Endothelial cell of umbilical vein (primary cell): Measurements from ENCODE around the gene TSHZ3. TPM values are rescaled to one million over a fixed set of nuclear protein-coding genes. Genes with fewer than 3 reads are reported as not detected.

Experiments
- BruUV-seq: library from RNA; stranded (reverse); fragments of 400-500 nt; replicated peaks from 2 replicates; lab custom pipeline; 2021; lab: Mats Ljungman, UMichigan
- CTCF ChIA-PET: fragments of 300-600, 350-600 bp; sonication (Branson Sonifier 250); formaldehyde crosslinking; loops from one replicate; lab custom pipeline; 2021; ENCODE audit warnings: antibody characterized with exemption, inconsistent platforms; lab: Charles Lee
- POLR2A ChIA-PET: fragments of 300-600, 350-600 bp; sonication (Branson Sonifier 250); formaldehyde crosslinking; loops from one replicate; lab custom pipeline; 2021; ENCODE audit warnings: antibody characterized with exemption, inconsistent platforms; lab: Charles Lee
- DNase-seq: peaks from one replicate; pipeline ENCODE4 v3.0.0-alpha.2; 2011; ENCODE audit warnings: low read depth, low spot score
- FAIRE-seq: peaks from 2 replicates; lab custom pipeline; 2011; peaks lifted over from hg19 to GRCh38; lab: Jason Lieb, UNC
- H2AFZ ChIP-seq: 2 replicates; pipeline ENCODE4 v1.6.0; 2012; ENCODE audit warnings: low read depth, low read length, control low read depth, inconsistent platforms
- H3K27ac ChIP-seq: 2 replicates; pipeline ENCODE4 v1.5.1; 2011; ENCODE audit warnings: low read depth, mild to moderate bottlenecking, control low read depth, low read length, moderate library complexity; ENCODE audit not compliant: insufficient read depth
- H3K27me3 ChIP-seq, 2 experiments: 2 replicates each; pipeline versions ENCODE4 v1.6.0 to v1.6.1; 2011; ENCODE audit warnings: low read length in 2 of 2, mixed read lengths in 1 of 2; ENCODE audit not compliant: control insufficient read depth in 2 of 2, insufficient read depth in 2 of 2
- H3K36me3 ChIP-seq, 2 experiments: 2 replicates in 1 of 2; 3 replicates in 1 of 2; pipeline ENCODE4 v1.5.1; 2011; ENCODE audit warnings: low read length in 2 of 2, mild to moderate bottlenecking in 1 of 2, moderate library complexity in 1 of 2; ENCODE audit not compliant: control insufficient read depth in 2 of 2, insufficient read depth in 2 of 2; ENCODE audit errors: extremely low read depth in 1 of 2
- H3K4me1 ChIP-seq: 3 replicates; pipeline ENCODE4 v1.5.1; 2011; ENCODE audit warnings: mild to moderate bottlenecking, low read length; ENCODE audit not compliant: control insufficient read depth, insufficient read depth; ENCODE audit errors: extremely low read depth
- H3K4me2 ChIP-seq: 2 replicates; pipeline ENCODE4 v1.6.1; 2011; ENCODE audit warnings: low read length, control low read depth, mixed read lengths; ENCODE audit not compliant: insufficient read depth
- H3K4me3 ChIP-seq, 3 experiments: fragments of 200-600 bp in 1 of 3; sonication (generic), shearing (Covaris generic) in 1 of 3; replicated peaks in 1 of 3; 2 replicates each; pipeline ENCODE4 v1.5.1; 2011 to 2016; ENCODE audit warnings: control low read depth in 3 of 3, low read length in 3 of 3, mild to moderate bottlenecking in 2 of 3, inconsistent platforms in 1 of 3, low read depth in 1 of 3, moderate library complexity in 1 of 3; ENCODE audit not compliant: insufficient read depth in 1 of 3
- H3K79me2 ChIP-seq: 2 replicates; pipeline ENCODE4 v1.6.0; 2012; ENCODE audit warnings: low read length, inconsistent platforms; ENCODE audit not compliant: control insufficient read depth, insufficient read depth
- H3K9ac ChIP-seq: replicated peaks from 2 replicates; pipeline ENCODE3; 2011; ENCODE audit warnings: low read length, control low read depth; ENCODE audit not compliant: insufficient read depth; ENCODE audit errors: extremely low read depth
- H3K9me1 ChIP-seq: replicated peaks from 3 replicates; pipeline ENCODE4 v1.6.0; 2011; ENCODE audit warnings: mild to moderate bottlenecking, low read length; ENCODE audit not compliant: control insufficient read depth, insufficient read depth; ENCODE audit errors: extremely low read depth
- H3K9me3 ChIP-seq: replicated peaks from 2 replicates; pipeline ENCODE4 v1.5.1; 2012; ENCODE audit warnings: low read length, inconsistent platforms; ENCODE audit not compliant: control insufficient read depth, insufficient read depth
- H4K20me1 ChIP-seq: replicated peaks from 2 replicates; pipeline ENCODE3; 2011; ENCODE audit warnings: mild to moderate bottlenecking, low read length; ENCODE audit not compliant: control insufficient read depth, insufficient read depth; ENCODE audit errors: extremely low read depth
- EZH2 ChIP-seq: IDR thresholded peaks from 2 replicates; pipeline ENCODE4 v1.6.1; 2012; ENCODE audit warnings: borderline replicate concordance, low read depth, mild to moderate bottlenecking, moderate library complexity, low read length, inconsistent platforms; ENCODE audit not compliant: severe bottlenecking
- FOS ChIP-seq: IDR thresholded peaks from 2 replicates; pipeline ENCODE4 v1.6.1; 2011; ENCODE audit warnings: mild to moderate bottlenecking, low read length, moderate library complexity, borderline replicate concordance; ENCODE audit not compliant: insufficient read depth
- GATA2 ChIP-seq: IDR thresholded peaks from 2 replicates; pipeline ENCODE4 v1.7.0; 2011; ENCODE audit warnings: low read depth, mild to moderate bottlenecking, moderate library complexity, mixed read lengths, low read length; ENCODE audit not compliant: insufficient read length, insufficient read depth
- JUN ChIP-seq: IDR thresholded peaks from 2 replicates; pipeline ENCODE4 v1.6.1; 2011; ENCODE audit warnings: borderline replicate concordance, low read depth; ENCODE audit not compliant: insufficient read length, insufficient read depth
- MYC ChIP-seq: IDR thresholded peaks from one replicate; pipeline ENCODE4 v1.6.1; 2011; ENCODE audit warnings: mild to moderate bottlenecking, low read depth, low read length
- POLR2A ChIP-seq: IDR thresholded peaks from 2 replicates; pipeline ENCODE4 v1.6.1; 2012; ENCODE audit warnings: low read depth, mild to moderate bottlenecking, control low read depth, low read length
- POLR2AphosphoS5 ChIP-seq: IDR thresholded peaks from 2 replicates; pipeline ENCODE4 v1.6.1; 2012; ENCODE audit warnings: low read depth, mild to moderate bottlenecking, control low read depth, low read length, moderate library complexity; ENCODE audit not compliant: insufficient read depth
- dilution Hi-C: fragments of 300-500 bp; cut with MboI; formaldehyde crosslinking; loops from one replicate; pipeline ENCODE4 v1.15.0; 2019; ENCODE audit warnings: low sequenced_read_pairs; ENCODE audit not compliant: extremely low pct_ligation_motif_present
- intact Hi-C: fragments of 100-400 bp; cut with micrococcal nuclease; formaldehyde crosslinking; loops from one replicate; pipeline ENCODE4 v1.10.0; 2022
- polyA plus RNA-seq, 4 experiments: library from polyadenylated mRNA; depleted of rRNA in 3 of 4; stranded (reverse) in 3 of 4; unstranded in 1 of 4; fragments of >200 nt; gene quantifications; 2 replicates each; pipeline versions ENCODE4 v1.2.1 to v1.2.3, GENCODE V29; 2011 to 2012; ENCODE audit warnings: missing spikeins in 1 of 4
- total RNA-seq: library from RNA; stranded (reverse); gene quantifications from 2 replicates; pipeline ENCODE4 v1.2.3, GENCODE V29; 2021
- TF ChIP-seq, protein P1 (sequence below), 2 donors: IDR thresholded peaks; 1 replicate in 1 of 2; 2 replicates in 1 of 2; pipeline ENCODE4 v1.5.1; 2011; ENCODE audit warnings: low read length in 2 of 2, mild to moderate bottlenecking in 2 of 2, moderate library complexity in 2 of 2, control low read depth in 1 of 2, inconsistent platforms in 1 of 2, low read depth in 1 of 2; ENCODE audit not compliant: insufficient read depth in 1 of 2; ENCODE audit errors: extremely low read depth in 1 of 2
- TF ChIP-seq, protein P2 (sequence below): IDR thresholded peaks from 2 replicates; pipeline ENCODE4 v1.6.1; 2011; ENCODE audit not compliant: insufficient read depth, insufficient read length

Gene TSHZ3
- total and polyA plus RNA-seq, 2 donors (not counting 3 experiments of a cell fraction or from before 2014, with no cell fraction given), result 1.2 to 6.2 TPM

DNA sequence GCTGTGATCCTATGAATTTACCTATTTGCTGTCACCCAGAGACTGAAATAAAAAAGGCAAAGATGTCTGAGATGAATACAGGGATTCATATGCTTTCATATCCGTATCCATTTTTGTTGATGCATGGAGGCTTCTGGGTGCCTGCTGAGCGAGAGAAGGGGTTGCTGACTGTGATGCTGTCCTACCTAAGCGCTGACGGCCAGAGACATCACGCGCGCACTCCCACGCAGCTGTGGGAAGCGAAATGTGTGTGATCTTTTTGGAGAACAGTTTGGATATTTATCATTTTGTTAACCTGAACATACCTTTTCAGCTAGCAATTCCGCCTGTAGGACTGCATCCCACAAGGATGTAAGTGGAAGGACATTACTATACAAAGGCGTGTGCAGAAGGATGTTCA, 23.9 kb downstream of the TSHZ3 start:
- intact Hi-C loops (no loop called here), dilution Hi-C loops (no loop called here)
- no peak overlapping the region for H3K27ac ChIP-seq
- no peaks in the 10 kb centered on the region for H3K9me1 ChIP-seq
- H3K4me3 ChIP-seq, result no peak overlapping the region
- no peaks in the 10 kb centered on the region for H3K79me2 ChIP-seq
- TF ChIP-seq, protein P1, sequence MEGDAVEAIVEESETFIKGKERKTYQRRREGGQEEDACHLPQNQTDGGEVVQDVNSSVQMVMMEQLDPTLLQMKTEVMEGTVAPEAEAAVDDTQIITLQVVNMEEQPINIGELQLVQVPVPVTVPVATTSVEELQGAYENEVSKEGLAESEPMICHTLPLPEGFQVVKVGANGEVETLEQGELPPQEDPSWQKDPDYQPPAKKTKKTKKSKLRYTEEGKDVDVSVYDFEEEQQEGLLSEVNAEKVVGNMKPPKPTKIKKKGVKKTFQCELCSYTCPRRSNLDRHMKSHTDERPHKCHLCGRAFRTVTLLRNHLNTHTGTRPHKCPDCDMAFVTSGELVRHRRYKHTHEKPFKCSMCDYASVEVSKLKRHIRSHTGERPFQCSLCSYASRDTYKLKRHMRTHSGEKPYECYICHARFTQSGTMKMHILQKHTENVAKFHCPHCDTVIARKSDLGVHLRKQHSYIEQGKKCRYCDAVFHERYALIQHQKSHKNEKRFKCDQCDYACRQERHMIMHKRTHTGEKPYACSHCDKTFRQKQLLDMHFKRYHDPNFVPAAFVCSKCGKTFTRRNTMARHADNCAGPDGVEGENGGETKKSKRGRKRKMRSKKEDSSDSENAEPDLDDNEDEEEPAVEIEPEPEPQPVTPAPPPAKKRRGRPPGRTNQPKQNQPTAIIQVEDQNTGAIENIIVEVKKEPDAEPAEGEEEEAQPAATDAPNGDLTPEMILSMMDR (IDR thresholded peaks at IDR 0.05; ENCODE audit: extremely low read depth in 1 of 2, insufficient read depth in 1 of 2, low read depth in 1 of 2, low read length in 2 of 2), result no peak
- TF ChIP-seq JUN, result no peak
- TF ChIP-seq POLR2A, result no peak
- H3K9me3 ChIP-seq, result no peaks in the 10 kb centered on the region
- no peak overlapping the region for H3K9ac ChIP-seq
- no peak overlapping the region for H2AFZ ChIP-seq
- H3K36me3 ChIP-seq, result no peaks in the 10 kb centered on the region
- ChIA-PET CTCF (no interaction called here), POLR2A (no interaction called here)
- no peaks in the 10 kb centered on the region for H4K20me1 ChIP-seq
- DNase-seq (no peak), FAIRE-seq (no peak)
- H3K4me2 ChIP-seq, result no peak overlapping the region
- peaks cover 17% of the 10 kb centered on the region for H3K4me1 ChIP-seq
- no peaks in the 10 kb centered on the region for H3K27me3 ChIP-seq
- BruUV-seq, result no TSS peak

DNA sequence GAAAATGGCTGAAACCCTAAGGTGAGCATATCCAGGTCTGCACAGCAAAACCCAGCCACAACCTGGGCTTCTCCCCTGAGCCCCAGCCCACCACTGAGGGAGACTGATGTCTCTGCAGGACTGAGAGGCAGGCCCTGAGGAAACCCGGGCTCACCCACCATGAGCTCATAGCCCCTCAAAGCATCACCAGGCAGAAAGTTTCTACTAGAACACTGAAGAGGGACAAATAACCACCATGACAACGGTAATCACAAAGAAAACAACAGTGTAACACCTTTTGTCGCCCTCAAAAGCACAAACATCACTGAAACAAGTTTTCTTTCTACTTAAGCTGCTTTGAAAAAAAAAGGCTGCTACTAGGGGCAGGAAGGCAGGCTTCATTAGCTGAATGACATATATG, 29.8 kb downstream of the TSHZ3 start:
- Histone ChIP-seq H3K4me3 (no peak overlapping the region), H3K9me3 (no peaks in the 10 kb centered on the region), H3K9ac (no peak overlapping the region), H3K79me2 (no peaks in the 10 kb centered on the region), H3K4me1 (peaks cover 5% of the 10 kb centered on the region), H4K20me1 (no peaks in the 10 kb centered on the region), H3K27ac (no peak overlapping the region), H3K27me3 (no peaks in the 10 kb centered on the region), H2AFZ (no peak overlapping the region), H3K36me3 (no peaks in the 10 kb centered on the region), H3K4me2 (no peak overlapping the region), H3K9me1 (no peaks in the 10 kb centered on the region)
- FAIRE-seq, result no peak
- TF ChIP-seq, protein P2, sequence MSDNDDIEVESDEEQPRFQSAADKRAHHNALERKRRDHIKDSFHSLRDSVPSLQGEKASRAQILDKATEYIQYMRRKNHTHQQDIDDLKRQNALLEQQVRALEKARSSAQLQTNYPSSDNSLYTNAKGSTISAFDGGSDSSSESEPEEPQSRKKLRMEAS, result no peak
- TF ChIP-seq MYC (no peak), JUN (no peak), FOS (no peak), GATA2 (no peak), POLR2A (no peak), POLR2AphosphoS5 (no peak), EZH2 (no peak)
- TF ChIP-seq, protein P1 (IDR thresholded peaks at IDR 0.05; ENCODE audit: extremely low read depth in 1 of 2, insufficient read depth in 1 of 2, low read depth in 1 of 2, low read length in 2 of 2), result no peak
- intact Hi-C loops, result loop anchor here (5.0 kb wide), 1 partner anchor 33 kb away; no protein-coding TSS in a partner anchor
- no TSS peak for BruUV-seq
- dilution Hi-C loops, result no loop called here
- ChIA-PET POLR2A (no interaction called here), CTCF (no interaction called here)
- no peak for DNase-seq
